Parathyroid adenoma (tissue), 2 donors: ENCODE data around the gene COPZ1.
A peak's percentile ranks its signal among the peaks of the same experiment; 100 is the strongest.

Experiments
- H2AFZ ChIP-seq: fragments of 300-600 bp; sonication (generic); one replicate; pipeline ENCODE4 v1.7.0; 2017; ENCODE audit warnings: antibody characterized with exemption, mild to moderate bottlenecking
- H3K27ac ChIP-seq: fragments of 300-600 bp; sonication (generic); one replicate; pipeline ENCODE4 v1.7.0; 2017
- H3K27me3 ChIP-seq: fragments of 300-600 bp; sonication (generic); one replicate; pipeline ENCODE4 v1.7.0; 2017; ENCODE audit warnings: low read length; ENCODE audit not compliant: control insufficient read depth, insufficient read depth
- H3K36me3 ChIP-seq: fragments of 300-600 bp; sonication (generic); one replicate; pipeline ENCODE4 v1.7.0; 2017; ENCODE audit warnings: low read length; ENCODE audit not compliant: control insufficient read depth, insufficient read depth
- H3K4me1 ChIP-seq: fragments of 300-600 bp; sonication (generic); one replicate; pipeline ENCODE4 v1.7.0; 2017; ENCODE audit warnings: control low read depth
- H3K4me2 ChIP-seq: fragments of 300-600 bp; sonication (generic); one replicate; pipeline ENCODE4 v1.7.0; 2017; ENCODE audit warnings: low read length
- H3K4me3 ChIP-seq: fragments of 300-600 bp; sonication (generic); one replicate; pipeline ENCODE4 v1.7.0; 2017; ENCODE audit warnings: low read depth, low read length
- H3K79me2 ChIP-seq: fragments of 300-600 bp; sonication (generic); one replicate; pipeline ENCODE4 v1.7.0; 2017; ENCODE audit warnings: control low read depth
- H3K9ac ChIP-seq: fragments of 300-600 bp; sonication (generic); one replicate; pipeline ENCODE4 v1.7.0; 2017; ENCODE audit warnings: mild to moderate bottlenecking
- H3K9me3 ChIP-seq: fragments of 300-600 bp; sonication (generic); one replicate; pipeline ENCODE4 v1.7.0; 2017; ENCODE audit warnings: low read length; ENCODE audit not compliant: control insufficient read depth
- TF ChIP-seq, protein P1 (sequence below): fragments of 300-600 bp; sonication (generic); IDR thresholded peaks from one replicate; pipeline ENCODE4 v1.7.0; 2017; ENCODE audit warnings: antibody characterized with exemption, mild to moderate bottlenecking
- donor health status: primary hyperparathyroidism.

Gene COPZ1

DNA sequence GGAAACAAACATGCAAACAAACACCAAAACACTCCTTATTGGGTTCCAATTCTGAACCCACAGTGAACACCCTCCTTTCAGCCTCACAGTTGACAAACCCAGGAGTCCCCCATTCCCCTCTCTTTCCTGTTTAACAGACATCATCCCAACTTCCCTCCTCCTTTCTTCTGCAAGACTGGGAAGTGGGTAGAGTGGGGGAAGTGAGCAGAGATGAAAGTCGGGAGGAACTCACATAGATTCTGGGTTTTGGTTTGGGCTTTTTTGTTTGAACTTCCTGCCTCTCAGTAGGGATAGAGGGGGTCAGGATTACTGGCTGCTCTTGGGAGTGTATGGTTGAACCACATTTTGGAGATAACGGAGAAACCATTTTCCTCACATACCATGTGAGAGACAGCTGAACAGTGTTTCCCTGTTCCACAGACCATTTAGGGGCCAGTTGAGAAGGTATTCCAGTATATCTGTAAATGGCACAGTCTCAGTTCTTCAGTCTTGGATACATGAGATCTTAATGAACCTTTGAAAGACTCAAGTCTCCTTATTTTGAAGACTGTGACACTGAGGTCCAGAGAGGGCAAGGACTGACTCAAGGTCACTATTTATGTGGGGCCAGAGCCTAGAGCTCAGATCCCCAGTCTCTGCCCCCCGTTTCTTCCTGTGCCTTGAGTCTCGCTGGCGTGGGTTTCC is 43.2 kb downstream of the COPZ1 start:
- TF ChIP-seq, protein P1, sequence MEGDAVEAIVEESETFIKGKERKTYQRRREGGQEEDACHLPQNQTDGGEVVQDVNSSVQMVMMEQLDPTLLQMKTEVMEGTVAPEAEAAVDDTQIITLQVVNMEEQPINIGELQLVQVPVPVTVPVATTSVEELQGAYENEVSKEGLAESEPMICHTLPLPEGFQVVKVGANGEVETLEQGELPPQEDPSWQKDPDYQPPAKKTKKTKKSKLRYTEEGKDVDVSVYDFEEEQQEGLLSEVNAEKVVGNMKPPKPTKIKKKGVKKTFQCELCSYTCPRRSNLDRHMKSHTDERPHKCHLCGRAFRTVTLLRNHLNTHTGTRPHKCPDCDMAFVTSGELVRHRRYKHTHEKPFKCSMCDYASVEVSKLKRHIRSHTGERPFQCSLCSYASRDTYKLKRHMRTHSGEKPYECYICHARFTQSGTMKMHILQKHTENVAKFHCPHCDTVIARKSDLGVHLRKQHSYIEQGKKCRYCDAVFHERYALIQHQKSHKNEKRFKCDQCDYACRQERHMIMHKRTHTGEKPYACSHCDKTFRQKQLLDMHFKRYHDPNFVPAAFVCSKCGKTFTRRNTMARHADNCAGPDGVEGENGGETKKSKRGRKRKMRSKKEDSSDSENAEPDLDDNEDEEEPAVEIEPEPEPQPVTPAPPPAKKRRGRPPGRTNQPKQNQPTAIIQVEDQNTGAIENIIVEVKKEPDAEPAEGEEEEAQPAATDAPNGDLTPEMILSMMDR: no peak
- Histone ChIP-seq H3K79me2 (no peaks in the 10 kb centered on the region), H3K9ac (no peak overlapping the region), H3K9me3 (no peaks in the 10 kb centered on the region), H3K4me3 (no peak overlapping the region), H3K4me2 (no peak overlapping the region), H3K27ac (no peak overlapping the region), H3K4me1 (peaks cover 13% of the 10 kb centered on the region), H2AFZ (peak overlapping the region; percentile 64), H3K27me3 (no peaks in the 10 kb centered on the region), H3K36me3 (no peaks in the 10 kb centered on the region)

DNA sequence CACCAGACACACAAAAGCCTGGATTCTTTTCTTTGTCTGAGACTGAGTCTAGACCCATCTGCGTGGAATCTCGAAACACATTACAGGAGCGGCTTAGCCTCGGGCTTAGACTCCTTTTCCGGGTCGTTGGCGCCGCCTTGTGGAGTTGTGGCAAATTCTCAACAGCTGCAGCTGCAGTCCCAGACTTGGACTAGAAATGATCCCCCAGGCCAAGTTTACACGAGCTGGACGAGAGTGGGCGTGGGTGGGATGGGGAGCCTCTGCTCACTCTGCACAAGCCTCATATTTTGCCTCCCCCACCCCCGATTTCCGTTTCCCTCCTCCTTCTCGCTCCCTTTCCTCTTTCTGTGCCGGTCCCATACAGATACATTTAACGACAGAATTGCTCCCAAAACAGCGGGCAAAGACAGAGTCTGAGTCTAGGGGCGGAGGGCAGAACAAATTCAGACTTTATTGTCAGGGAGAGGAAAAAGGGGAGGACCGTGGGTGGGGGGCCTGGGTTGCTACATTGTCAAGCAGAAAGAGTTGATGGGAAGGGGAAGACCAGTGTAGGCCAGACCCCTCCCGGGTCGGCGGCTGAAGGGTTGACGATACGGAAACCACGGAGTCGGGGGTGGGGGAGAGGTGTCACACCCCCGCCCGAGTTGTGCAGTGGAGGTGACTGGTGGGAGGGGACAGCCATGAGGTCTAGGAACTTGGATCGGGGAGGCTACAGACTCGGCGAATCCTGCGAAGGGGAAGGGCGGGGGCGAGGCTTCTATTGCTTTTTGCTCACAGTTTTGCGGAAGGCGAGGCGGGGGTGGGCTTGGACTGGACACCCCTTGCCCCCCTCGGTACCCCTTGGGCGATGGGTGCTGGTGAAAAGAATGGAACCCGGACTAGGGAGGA is 44.0 kb downstream of the COPZ1 start:
- H3K36me3 ChIP-seq: no peaks in the 10 kb centered on the region
- H3K4me2 ChIP-seq: no peak overlapping the region
- no peaks in the 10 kb centered on the region for H3K27me3 ChIP-seq
- no peak overlapping the region for H3K9ac ChIP-seq
- H3K9me3 ChIP-seq: no peaks in the 10 kb centered on the region
- peak overlapping the region; percentile 64 for H2AFZ ChIP-seq
- no peaks in the 10 kb centered on the region for H3K79me2 ChIP-seq
- TF ChIP-seq, protein P1: peak; percentile 74
- H3K27ac ChIP-seq: no peak overlapping the region
- H3K4me3 ChIP-seq: no peak overlapping the region
- peaks cover 13% of the 10 kb centered on the region for H3K4me1 ChIP-seq

DNA sequence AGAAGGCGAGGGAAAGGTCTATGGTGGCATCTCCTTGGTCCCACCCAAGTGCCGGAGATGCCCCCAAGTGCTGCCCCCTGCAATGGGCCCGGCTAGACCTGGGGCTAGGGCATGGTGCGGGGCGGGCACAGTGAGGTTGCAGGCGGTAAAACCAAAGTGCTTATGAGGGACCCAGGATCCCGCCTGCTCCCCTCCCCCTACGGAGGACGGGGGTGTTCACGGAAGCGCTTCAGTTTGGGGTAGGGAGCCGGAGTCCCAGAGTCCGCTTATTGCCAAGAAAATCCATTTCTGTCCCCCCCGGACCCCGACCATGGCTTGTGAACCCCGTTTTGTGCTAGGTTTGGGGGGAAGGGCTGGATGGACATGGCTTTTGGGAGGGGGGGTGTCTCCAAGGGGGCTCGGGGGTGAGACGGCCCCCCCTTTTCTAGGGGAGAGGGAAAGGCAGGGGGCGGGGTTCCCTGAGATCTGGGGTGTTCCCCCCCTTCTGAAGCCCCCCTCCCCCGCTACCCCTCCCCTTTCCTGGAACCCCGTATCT is 44.7 kb downstream of the COPZ1 start:
- H3K9ac ChIP-seq: no peak overlapping the region

DNA sequence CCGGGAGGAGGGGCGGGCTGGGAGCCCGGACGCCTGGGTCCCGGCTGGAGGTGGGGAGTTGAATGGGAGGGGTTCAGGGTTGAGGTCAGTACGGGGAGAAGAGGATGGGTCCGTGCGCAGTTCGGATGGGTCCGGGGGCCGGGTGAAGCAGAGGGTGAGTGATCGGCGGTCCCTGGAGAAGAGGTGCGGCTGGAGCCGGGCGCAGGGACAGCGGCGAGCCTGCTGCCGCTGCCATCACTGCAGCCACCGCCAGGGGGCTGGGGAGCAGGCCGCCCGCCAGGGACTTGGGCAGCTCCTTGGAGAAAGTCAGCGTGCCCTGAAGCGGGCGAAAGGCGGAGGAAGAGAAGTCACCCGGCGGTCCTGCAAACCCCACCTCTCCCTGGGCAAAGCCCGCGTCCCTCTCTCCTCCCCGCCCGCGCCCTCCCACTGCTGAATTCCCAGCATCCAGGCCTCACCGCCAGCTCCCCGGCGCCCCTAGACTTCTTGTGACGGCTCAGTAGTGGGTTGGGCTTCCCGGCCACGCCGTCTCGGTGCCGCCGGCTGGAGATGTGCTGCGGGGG is 45.3 kb downstream of the COPZ1 start:
- no peak overlapping the region for H3K9ac ChIP-seq
- no peaks in the 10 kb centered on the region for H3K36me3 ChIP-seq
- H2AFZ ChIP-seq: peak overlapping the region; percentile 73
- TF ChIP-seq, protein P1: peak; percentile 94
- H3K4me1 ChIP-seq: peaks cover 13% of the 10 kb centered on the region
- peak overlapping the region; percentile 40 for H3K4me2 ChIP-seq
- no peaks in the 10 kb centered on the region for H3K9me3 ChIP-seq
- H3K27me3 ChIP-seq: no peaks in the 10 kb centered on the region
- H3K27ac ChIP-seq: no peak overlapping the region
- no peaks in the 10 kb centered on the region for H3K79me2 ChIP-seq
- no peak overlapping the region for H3K4me3 ChIP-seq

More for the DNA sequence above, 44.7 kb downstream of the COPZ1 start:
- H3K79me2 ChIP-seq: no peaks in the 10 kb centered on the region
- no peak overlapping the region for H3K27ac ChIP-seq
- H3K27me3 ChIP-seq: no peaks in the 10 kb centered on the region
- H2AFZ ChIP-seq: peak overlapping the region; percentile 73
- H3K36me3 ChIP-seq: no peaks in the 10 kb centered on the region
- no peak overlapping the region for H3K4me3 ChIP-seq
- TF ChIP-seq, protein P1: no peak
- peak overlapping the region; percentile 40 for H3K4me2 ChIP-seq
- peaks cover 13% of the 10 kb centered on the region for H3K4me1 ChIP-seq
- H3K9me3 ChIP-seq: no peaks in the 10 kb centered on the region
